Calu3 (cell line): ENCODE results near the gene SPATS1. TPM values are rescaled to one million over a fixed set of nuclear protein-coding genes. Genes with fewer than 3 reads are reported as not detected.

Experiments used
- BruUV-seq: library from RNA; stranded (reverse); fragments of 400-500 nt; replicated peaks from 2 replicates; lab custom pipeline; 2021; lab: Mats Ljungman, UMichigan
- CTCF ChIA-PET: fragments of 300-600 bp; sonication (Branson Sonifier 250); formaldehyde crosslinking; loops from one replicate; lab custom pipeline; 2022; ENCODE audit warnings: antibody characterized with exemption; lab: Charles Lee
- DNase-seq: peaks from one replicate; pipeline ENCODE4 v3.0.0; 2022
- H3K27ac Mint-ChIP-seq: one replicate; pipeline ENCODE4 v1.8.0; 2022; ENCODE audit warnings: mixed read lengths; ENCODE audit not compliant: unreplicated experiment
- H3K27me3 Mint-ChIP-seq: one replicate; pipeline ENCODE4 v1.8.0; 2022; ENCODE audit warnings: mixed read lengths; ENCODE audit not compliant: unreplicated experiment
- H3K36me3 Mint-ChIP-seq: one replicate; pipeline ENCODE4 v1.8.0; 2022; ENCODE audit warnings: mild to moderate bottlenecking, moderate library complexity, mixed read lengths; ENCODE audit not compliant: insufficient read depth, unreplicated experiment
- H3K4me1 Mint-ChIP-seq: one replicate; pipeline ENCODE4 v1.8.0; 2022; ENCODE audit warnings: mild to moderate bottlenecking, low read depth, mixed read lengths; ENCODE audit not compliant: unreplicated experiment
- H3K4me3 Mint-ChIP-seq: one replicate; pipeline ENCODE4 v1.8.0; 2022; ENCODE audit warnings: mild to moderate bottlenecking, low read depth, moderate library complexity, mixed read lengths; ENCODE audit not compliant: unreplicated experiment
- H3K9me3 Mint-ChIP-seq: one replicate; pipeline ENCODE4 v1.8.0; 2022; ENCODE audit warnings: low read depth, mixed read lengths; ENCODE audit not compliant: unreplicated experiment
- intact Hi-C: fragments of 100-400 bp; cut with micrococcal nuclease; formaldehyde crosslinking; loops from one replicate; pipeline ENCODE4 v1.10.0; 2022; ENCODE audit not compliant: unreplicated experiment
- total RNA-seq: library from RNA; stranded (reverse); gene quantifications from 2 replicates; pipeline ENCODE4 v1.2.3, GENCODE V29; 2022
- TF ChIP-seq, protein P1 (sequence below): fragments of 200-600 bp; IDR thresholded peaks from one replicate; pipeline ENCODE4 v1.8.0; 2022; ENCODE audit warnings: antibody characterized with exemption; ENCODE audit not compliant: unreplicated experiment

Gene SPATS1
- total RNA-seq, 1 experiment from 2014 or later, result not detected

DNA sequence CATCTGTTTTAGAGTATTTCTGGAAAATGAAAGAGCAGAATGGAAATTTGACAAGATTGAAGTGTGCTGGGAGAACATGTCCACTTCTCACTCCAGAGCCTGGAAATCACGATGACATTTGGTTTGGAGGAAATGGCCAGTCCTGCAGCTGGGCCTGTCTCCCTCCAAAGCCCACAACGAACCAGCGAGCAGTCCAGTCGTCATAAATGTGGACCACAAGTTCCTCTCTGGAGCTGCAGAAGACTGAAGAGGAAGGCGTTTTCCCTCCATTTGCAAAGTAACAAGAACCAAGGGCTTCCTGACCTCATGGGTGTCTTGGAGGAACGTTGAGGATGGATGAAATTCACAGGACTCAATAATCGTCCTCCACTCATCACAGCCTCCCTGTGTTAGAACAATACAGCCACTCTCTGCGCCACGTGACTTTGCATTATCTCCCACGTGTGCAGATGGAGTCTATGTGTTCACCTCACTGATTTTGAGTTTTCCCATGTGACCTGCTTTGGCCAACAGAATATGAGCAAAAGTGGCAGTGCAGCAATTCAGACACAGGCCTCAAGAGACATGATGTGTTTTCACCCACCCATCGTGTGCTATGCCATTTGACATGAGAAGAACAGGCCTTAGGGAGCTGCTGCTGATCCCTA, 9.1 kb upstream of the SPATS1 start:
- intact Hi-C loops, result no loop called here
- TF ChIP-seq, protein P1, sequence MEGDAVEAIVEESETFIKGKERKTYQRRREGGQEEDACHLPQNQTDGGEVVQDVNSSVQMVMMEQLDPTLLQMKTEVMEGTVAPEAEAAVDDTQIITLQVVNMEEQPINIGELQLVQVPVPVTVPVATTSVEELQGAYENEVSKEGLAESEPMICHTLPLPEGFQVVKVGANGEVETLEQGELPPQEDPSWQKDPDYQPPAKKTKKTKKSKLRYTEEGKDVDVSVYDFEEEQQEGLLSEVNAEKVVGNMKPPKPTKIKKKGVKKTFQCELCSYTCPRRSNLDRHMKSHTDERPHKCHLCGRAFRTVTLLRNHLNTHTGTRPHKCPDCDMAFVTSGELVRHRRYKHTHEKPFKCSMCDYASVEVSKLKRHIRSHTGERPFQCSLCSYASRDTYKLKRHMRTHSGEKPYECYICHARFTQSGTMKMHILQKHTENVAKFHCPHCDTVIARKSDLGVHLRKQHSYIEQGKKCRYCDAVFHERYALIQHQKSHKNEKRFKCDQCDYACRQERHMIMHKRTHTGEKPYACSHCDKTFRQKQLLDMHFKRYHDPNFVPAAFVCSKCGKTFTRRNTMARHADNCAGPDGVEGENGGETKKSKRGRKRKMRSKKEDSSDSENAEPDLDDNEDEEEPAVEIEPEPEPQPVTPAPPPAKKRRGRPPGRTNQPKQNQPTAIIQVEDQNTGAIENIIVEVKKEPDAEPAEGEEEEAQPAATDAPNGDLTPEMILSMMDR, result no peak
- CTCF ChIA-PET, result no interaction called here
- no peaks in the 10 kb centered on the region for H3K4me1 Mint-ChIP-seq
- H3K9me3 Mint-ChIP-seq, result no peaks in the 10 kb centered on the region
- no peak overlapping the region for H3K4me3 Mint-ChIP-seq
- no TSS peak for BruUV-seq
- H3K36me3 Mint-ChIP-seq, result no peaks in the 10 kb centered on the region
- DNase-seq, result no peak
- H3K27me3 Mint-ChIP-seq, result peaks cover 89% of the 10 kb centered on the region
- H3K27ac Mint-ChIP-seq, result no peak overlapping the region

DNA sequence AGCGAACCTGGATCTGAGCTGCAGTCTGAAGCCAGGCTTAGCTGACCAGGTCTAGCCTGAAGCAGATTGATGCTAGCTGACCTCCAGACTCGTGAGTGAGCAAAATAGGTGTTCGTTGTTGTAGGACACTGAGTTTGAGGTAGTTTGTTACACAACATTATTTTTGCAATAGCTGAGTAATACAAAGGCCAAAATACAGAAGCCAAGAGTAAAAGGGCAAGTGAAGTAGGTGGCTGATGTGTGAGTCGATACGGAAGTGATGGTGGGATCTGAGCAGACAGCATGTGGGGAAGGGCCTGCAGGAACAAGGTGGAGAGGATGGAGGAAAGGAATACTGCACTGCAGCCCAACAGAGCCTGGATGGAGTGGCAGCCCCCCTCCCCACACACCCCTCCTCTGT, 8.5 kb upstream of the SPATS1 start:
- TF ChIP-seq, protein P1, result no peak
- H3K4me1 Mint-ChIP-seq, result no peaks in the 10 kb centered on the region
- intact Hi-C loops, result no loop called here
- H3K9me3 Mint-ChIP-seq, result no peaks in the 10 kb centered on the region
- CTCF ChIA-PET, result no interaction called here
- H3K36me3 Mint-ChIP-seq, result no peaks in the 10 kb centered on the region
- no peak for DNase-seq
- no TSS peak for BruUV-seq
- no peak overlapping the region for H3K4me3 Mint-ChIP-seq
- peaks cover 83% of the 10 kb centered on the region for H3K27me3 Mint-ChIP-seq
- no peak overlapping the region for H3K27ac Mint-ChIP-seq

DNA sequence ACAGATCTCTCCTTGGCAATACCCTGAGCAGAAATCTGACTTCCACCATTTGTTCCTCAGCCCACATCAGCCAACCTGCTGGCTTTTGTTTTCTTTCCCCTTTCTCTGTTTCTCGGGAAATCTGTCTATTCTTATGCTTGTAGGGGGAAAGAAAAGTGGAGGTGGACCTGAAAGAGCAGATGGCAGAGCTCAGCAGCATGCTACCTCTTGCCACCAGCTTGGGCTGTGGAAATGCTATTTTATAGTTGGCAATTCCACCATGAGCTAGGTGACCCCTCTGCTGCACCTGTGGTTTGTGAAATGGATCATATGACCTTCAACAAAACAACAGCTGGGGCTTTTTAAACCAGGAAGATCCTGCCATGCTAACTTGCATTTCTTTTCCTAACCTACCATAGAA, 6.8 kb upstream of the SPATS1 start:
- no peak overlapping the region for H3K4me3 Mint-ChIP-seq
- no TSS peak for BruUV-seq
- H3K27ac Mint-ChIP-seq, result no peak overlapping the region
- no peaks in the 10 kb centered on the region for H3K36me3 Mint-ChIP-seq
- peaks cover 66% of the 10 kb centered on the region for H3K27me3 Mint-ChIP-seq
- H3K9me3 Mint-ChIP-seq, result no peaks in the 10 kb centered on the region
- H3K4me1 Mint-ChIP-seq, result no peaks in the 10 kb centered on the region
- TF ChIP-seq, protein P1, result no peak
- intact Hi-C loops, result no loop called here
- DNase-seq, result no peak
- CTCF ChIA-PET, result interaction anchor here (1.0 kb wide), 1 partner anchor 67 kb away, joined by 8 read pairs; no protein-coding TSS in a partner anchor

DNA sequence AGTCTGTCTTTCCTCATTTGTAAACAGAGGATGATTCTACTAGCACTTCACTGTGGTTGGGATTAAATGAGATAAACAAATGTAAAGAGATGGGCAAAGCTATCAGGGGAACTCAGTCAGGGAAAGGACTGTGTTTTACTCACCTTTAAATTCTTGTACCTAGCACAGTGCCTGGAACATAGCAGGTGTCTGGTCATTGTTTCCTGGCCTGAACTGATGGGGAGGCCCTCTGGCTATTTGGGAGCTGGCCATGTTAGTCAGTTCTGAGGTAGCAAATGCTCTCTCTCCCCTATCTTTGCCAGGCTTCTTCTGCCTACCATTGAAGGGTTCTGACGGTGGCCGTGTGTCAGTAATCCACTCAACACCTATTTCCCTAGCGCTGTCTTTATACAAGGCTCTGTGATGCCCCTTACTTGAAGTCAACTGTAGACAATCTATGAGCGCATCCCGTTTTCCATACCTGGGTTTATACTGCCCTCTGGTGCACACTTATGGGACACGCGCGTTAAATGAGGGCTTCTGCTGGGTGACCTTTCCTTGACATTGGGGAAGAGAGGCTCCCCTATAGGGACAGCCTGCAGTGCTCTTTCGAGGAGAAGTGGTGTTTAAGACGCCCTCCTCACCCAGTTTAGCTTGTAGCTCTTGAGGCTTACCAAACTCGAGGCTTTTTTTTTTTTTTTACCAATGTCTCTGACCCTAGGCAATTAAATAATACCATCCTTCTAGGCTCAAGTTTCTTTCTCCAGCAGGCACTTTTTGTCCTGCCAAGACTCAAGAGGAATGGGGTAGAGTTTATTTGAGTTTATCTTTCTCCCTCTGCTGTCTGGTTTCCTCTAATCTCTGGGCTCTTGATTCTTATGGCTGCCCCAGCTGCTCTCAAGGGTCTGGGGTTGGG, 4.0 kb upstream of the SPATS1 start:
- H3K4me3 Mint-ChIP-seq, result no peak overlapping the region
- DNase-seq, result peak; percentile 77
- no peaks in the 10 kb centered on the region for H3K9me3 Mint-ChIP-seq
- no peak overlapping the region for H3K27ac Mint-ChIP-seq
- no peaks in the 10 kb centered on the region for H3K4me1 Mint-ChIP-seq
- CTCF ChIA-PET, result interaction anchor here (0.8 to 4.0 kb wide), 5 partner anchors 25 to 242 kb away, joined by 3 to 53 read pairs (median 3); partner anchors contain the start of gene AARS2
- no TSS peak for BruUV-seq
- intact Hi-C loops, result loop anchor here (1.0 kb wide), 3 partner anchors 70 to 242 kb away; no protein-coding TSS in a partner anchor
- no peaks in the 10 kb centered on the region for H3K36me3 Mint-ChIP-seq
- H3K27me3 Mint-ChIP-seq, result peaks cover 65% of the 10 kb centered on the region
- TF ChIP-seq, protein P1, result peak; percentile 84
